Psoas muscle (tissue), 8 donors: Measurements from ENCODE around the gene LDAH. TPM values are rescaled to one million over a fixed set of nuclear protein-coding genes. Genes with fewer than 3 reads are reported as not detected.
A peak's percentile ranks its signal among the peaks of the same experiment; 100 is the strongest.

Experiments
- ATAC-seq, 4 donors: fragments of 200-7000 bp; cut with Tn5 transposase; one replicate each; pipeline ENCODE4 v1.9.1; 2020; ENCODE audit warnings: moderate library complexity in 3 of 4, mild to moderate bottlenecking in 2 of 4
- DNase-seq, 2 donors: peaks; one replicate each; pipeline ENCODE4 v3.0.0-alpha.2; 2020
- H3K27ac ChIP-seq: fragments of 200-600 bp; one replicate; pipeline ENCODE4 v1.8.0; 2022
- H3K27me3 ChIP-seq, 3 donors: fragments of 200-600 bp in 1 of 3; one replicate each; pipeline versions ENCODE4 v1.6.1 to v1.8.0; 2013 to 2022; ENCODE audit warnings: low read length in 2 of 3, mild to moderate bottlenecking in 2 of 3, moderate library complexity in 1 of 3; ENCODE audit not compliant: insufficient read depth in 3 of 3
- H3K36me3 ChIP-seq, 2 donors: fragments of 200-600 bp in 1 of 2; one replicate each; pipeline versions ENCODE4 v1.6.1 to v1.8.0; 2013 to 2022; ENCODE audit warnings: low read depth in 1 of 2, mild to moderate bottlenecking in 1 of 2, moderate library complexity in 1 of 2; ENCODE audit not compliant: insufficient read depth in 1 of 2
- H3K4me1 ChIP-seq: fragments of 200-600 bp; one replicate; pipeline ENCODE4 v1.8.0; 2022
- H3K4me3 ChIP-seq: fragments of 200-600 bp; one replicate; pipeline ENCODE4 v1.8.0; 2022; ENCODE audit warnings: mild to moderate bottlenecking
- H3K9me3 ChIP-seq: fragments of 200-600 bp; one replicate; pipeline ENCODE4 v1.8.0; 2022
- WGBS, 3 donors: extraction: QIAGEN DNeasy Blood & Tissue Kit; methylation state at CpG; one replicate each; pipeline versions ENCODE4 v1.1.6 to v1.1.7; 2013; 5-methylcytosine and 5-hydroxymethylcytosine counted together
- intact Hi-C, 2 donors: fragments of 100-400 bp; cut with DNase I; formaldehyde crosslinking; loops; one replicate each; pipeline versions ENCODE4 v1.11.0 to v1.14.2; 2022
- polyA plus RNA-seq, 3 donors: library from polyadenylated mRNA; stranded (reverse); fragments of 200-250 nt; gene quantifications; one replicate each; pipeline ENCODE4 v1.2.3, GENCODE V29; 2013
- total RNA-seq, 4 donors: library from RNA; stranded (reverse); fragmentation: NEBNext Ultra II Directional in 2 of 4; extraction: Animal tissue kit (Norgen Biotek cat#: 25700) in 2 of 4; gene quantifications; one replicate each; pipeline versions ENCODE4 v1.2.1 to v1.2.4, GENCODE V29; 2021 to 2023
- TF ChIP-seq, protein P1 (sequence below): fragments of 200-600 bp; IDR thresholded peaks from one replicate; pipeline ENCODE4 v1.8.0; 2022; ENCODE audit warnings: antibody characterized with exemption
- donor health status: healthy with polysubstance abuse.
- donor health status: DM: no; HTN: no; CAD: no; lungs with moderate emphysema.
- donor health status: Bipolar disorder and iron deficiency.
- donor health status: healthy.
- donor health status: DM: yes; HTN: yes; CAD: no.
- donor health status: DM: no; HTN: no; CAD: no.
- donor health status: DM: no; HTN: no; CAD: no.
- donor health status: DM: yes; HTN: yes; CAD: no.

The LDAH gene
- total and polyA plus RNA-seq, 7 donors: 0.56 to 1.9 (median 1.6) TPM

DNA sequence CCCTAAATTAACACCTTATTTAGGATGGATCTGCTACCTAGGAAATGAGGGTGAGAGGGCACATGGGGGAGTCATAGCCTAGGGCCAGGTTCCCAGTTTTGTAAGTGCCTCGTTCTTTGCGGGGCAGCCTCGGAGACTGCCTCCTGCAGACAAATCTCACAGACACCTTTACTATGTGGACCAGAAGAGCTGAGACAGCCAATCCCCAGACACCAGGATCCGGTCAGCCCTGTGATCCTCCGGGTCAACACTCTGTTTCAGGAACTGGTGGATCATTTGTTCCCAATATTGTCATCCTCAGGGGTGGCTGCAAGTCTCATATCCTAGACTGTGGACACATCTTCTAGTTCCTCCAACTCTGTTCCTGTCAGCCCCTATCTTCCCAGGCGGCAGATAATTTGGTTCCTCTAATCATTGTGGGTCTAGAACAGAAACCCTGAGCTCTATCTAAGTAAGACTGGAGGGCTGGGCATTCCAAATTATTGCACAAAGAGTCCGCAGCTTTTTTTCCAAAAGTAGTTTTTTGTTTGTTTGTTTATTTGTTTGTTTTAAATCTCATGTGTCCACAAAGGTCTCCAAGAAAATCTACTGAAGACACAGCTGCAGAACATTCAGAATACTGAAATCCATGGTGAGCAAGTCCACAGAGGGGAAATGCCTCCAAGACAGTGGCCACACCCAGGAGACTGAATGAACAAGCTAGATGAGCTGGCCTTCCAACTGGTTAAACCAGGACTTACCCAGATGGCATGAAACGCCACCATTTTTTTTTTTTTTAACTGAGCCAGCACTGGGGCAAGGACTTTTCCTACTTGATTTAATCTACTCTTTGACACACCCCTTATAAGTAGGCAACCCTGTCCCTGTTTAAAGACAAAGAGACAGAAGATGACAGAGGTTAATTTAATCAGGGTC is 162.1 kb downstream of the LDAH start:
- Histone ChIP-seq H3K27ac (no peak overlapping the region), H3K9me3 (no peaks in the 10 kb centered on the region), H3K4me3 (no peak overlapping the region), H3K27me3 (peaks cover 0 to 43% (median 19%) of the 10 kb centered on the region in 3 donors), H3K4me1 (peaks cover 4% of the 10 kb centered on the region), H3K36me3 (no peaks in the 10 kb centered on the region)
- TF ChIP-seq, protein P1, sequence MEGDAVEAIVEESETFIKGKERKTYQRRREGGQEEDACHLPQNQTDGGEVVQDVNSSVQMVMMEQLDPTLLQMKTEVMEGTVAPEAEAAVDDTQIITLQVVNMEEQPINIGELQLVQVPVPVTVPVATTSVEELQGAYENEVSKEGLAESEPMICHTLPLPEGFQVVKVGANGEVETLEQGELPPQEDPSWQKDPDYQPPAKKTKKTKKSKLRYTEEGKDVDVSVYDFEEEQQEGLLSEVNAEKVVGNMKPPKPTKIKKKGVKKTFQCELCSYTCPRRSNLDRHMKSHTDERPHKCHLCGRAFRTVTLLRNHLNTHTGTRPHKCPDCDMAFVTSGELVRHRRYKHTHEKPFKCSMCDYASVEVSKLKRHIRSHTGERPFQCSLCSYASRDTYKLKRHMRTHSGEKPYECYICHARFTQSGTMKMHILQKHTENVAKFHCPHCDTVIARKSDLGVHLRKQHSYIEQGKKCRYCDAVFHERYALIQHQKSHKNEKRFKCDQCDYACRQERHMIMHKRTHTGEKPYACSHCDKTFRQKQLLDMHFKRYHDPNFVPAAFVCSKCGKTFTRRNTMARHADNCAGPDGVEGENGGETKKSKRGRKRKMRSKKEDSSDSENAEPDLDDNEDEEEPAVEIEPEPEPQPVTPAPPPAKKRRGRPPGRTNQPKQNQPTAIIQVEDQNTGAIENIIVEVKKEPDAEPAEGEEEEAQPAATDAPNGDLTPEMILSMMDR: no peak
- DNase-seq: no peak
- no peak for ATAC-seq
- WGBS, 3 donors: 53 to 61% (median 58%) methylated on average over 8 of the region's 8 CpGs
- intact Hi-C loops: loop anchor here (1.0 to 10.0 kb wide), 4 partner anchors 303 to 458 kb away; partner anchors contain the start of gene APOB (in 1 of the 2)

GRCh38 chr2:20657522-20658235 is 165.2 kb downstream of the LDAH start:
- Histone ChIP-seq H3K27me3 (peaks cover 0 to 12% (median 4%) of the 10 kb centered on the region in 3 donors), H3K4me1 (no peaks in the 10 kb centered on the region), H3K4me3 (no peak overlapping the region), H3K36me3 (no peaks in the 10 kb centered on the region), H3K9me3 (no peaks in the 10 kb centered on the region), H3K27ac (no peak overlapping the region)
- TF ChIP-seq, protein P1: no peak
- intact Hi-C loops: no loop called here
- WGBS, 3 donors: 75 to 85% (median 77%) methylated on average over 4 of the region's 4 CpGs
- DNase-seq (peak in 1 of 2 donors; percentile 37), ATAC-seq (no peak)

DNA sequence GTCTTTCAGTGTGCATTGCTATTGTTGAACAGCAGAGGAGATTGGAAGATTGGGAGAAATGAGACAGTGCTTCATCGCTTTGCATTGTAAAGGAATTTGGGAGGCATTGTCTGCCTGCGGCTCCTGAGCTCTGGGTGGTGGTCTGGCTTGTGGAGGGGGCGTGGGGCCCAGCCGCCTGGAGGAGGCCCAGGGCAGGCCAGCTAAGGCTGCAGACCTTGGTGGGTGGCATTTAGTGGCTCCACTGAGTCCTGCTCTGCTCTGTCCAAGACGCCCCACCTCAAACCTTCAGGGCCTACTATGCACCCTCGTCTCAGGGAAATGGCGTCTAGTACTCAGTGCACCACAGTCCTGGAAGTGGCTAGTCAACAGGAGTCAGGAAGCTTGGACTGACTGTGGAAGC is 166.3 kb downstream of the LDAH start:
- Histone ChIP-seq H3K4me1 (no peaks in the 10 kb centered on the region), H3K27ac (no peak overlapping the region), H3K4me3 (no peak overlapping the region), H3K9me3 (no peaks in the 10 kb centered on the region), H3K27me3 (peaks cover 0 to 4% (median under 1%) of the 10 kb centered on the region in 3 donors), H3K36me3 (no peaks in the 10 kb centered on the region)
- 77 to 87% (median 82%) methylated on average over 7 of the region's 7 CpGs for whole genome bisulfite sequencing, 3 donors
- intact Hi-C loops: no loop called here
- ATAC-seq (no peak), DNase-seq (peak in 1 of 2 donors; percentile 13)
- TF ChIP-seq, protein P1: no peak

DNA sequence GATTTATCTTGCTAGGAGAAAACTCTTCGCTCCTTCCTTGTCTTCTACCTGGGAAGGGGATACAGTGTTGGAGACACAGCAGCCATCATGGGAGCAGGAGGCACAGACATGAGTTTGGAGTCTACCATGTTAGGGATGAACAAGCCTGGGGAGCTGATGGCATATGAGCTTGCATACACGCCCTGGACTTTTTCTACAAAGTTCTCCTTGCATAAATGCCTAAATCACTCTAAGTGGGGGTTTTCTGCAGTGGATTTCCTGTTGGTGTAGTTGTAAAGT is 168.4 kb downstream of the LDAH start:
- H3K36me3 ChIP-seq: no peaks in the 10 kb centered on the region
- intact Hi-C loops: no loop called here
- TF ChIP-seq, protein P1: no peak
- 91 to 93% (median 91%) methylated on average over 2 of the region's 2 CpGs for WGBS, 3 donors
- H3K27me3 ChIP-seq: no peaks in the 10 kb centered on the region
- DNase-seq (peak in 1 of 2 donors; percentile 4), ATAC-seq (no peak)
- H3K4me1 ChIP-seq: peaks cover 7% of the 10 kb centered on the region
- H3K4me3 ChIP-seq: no peak overlapping the region
- H3K27ac ChIP-seq: no peak overlapping the region
- H3K9me3 ChIP-seq: no peaks in the 10 kb centered on the region
